CD4-positive, alpha-beta T cell treated with Interleukin-4 for 1 hour (primary cell): ENCODE measurements around the gene ZBTB46.
A peak's percentile ranks its signal among the peaks of the same experiment; 100 is the strongest.

Experiments
- DNase-seq, 2 donors: peaks; one replicate each; pipeline ENCODE4 v3.0.0-alpha.2; 2020 to 2022

Gene ZBTB46

GRCh38 chr20:63702036-63702665 is 128.9 kb downstream of the ZBTB46 start:
- no peak for DNase-seq

DNA sequence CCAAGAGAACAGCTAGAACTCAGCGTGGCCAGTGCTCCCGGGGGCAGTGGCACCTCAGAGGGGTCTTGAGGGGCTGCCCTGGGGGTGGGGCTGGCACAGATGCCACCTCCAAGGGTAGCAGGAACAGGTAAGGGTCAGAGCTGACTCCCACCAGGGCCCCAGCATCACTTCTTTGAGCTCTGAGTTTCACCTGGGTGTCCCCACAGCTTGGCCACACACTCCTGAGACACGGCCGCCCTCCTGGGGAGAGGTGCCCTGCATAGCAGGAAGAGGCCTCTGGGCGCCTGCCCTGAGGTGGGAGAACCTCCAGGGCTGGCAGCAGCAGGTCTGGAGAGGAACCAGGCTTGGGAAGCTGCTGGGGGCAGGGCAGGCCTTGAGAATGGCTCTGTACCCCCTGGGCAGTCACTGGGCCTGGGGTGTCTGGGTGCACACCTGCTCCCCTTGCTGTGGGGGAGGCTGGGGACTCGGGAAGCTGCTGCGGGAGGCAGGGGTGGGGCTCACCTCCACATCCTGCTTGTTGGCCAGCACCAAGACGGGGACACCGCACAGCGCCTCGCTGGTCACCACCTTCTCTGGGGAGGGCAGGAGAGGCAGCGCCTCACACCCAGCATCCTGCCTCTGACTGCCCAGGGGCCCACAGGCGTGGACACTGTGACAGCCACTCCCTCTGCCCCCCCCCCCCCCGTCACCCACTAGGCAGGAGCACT is 129.6 kb downstream of the ZBTB46 start:
- no peak for DNase-seq

DNA sequence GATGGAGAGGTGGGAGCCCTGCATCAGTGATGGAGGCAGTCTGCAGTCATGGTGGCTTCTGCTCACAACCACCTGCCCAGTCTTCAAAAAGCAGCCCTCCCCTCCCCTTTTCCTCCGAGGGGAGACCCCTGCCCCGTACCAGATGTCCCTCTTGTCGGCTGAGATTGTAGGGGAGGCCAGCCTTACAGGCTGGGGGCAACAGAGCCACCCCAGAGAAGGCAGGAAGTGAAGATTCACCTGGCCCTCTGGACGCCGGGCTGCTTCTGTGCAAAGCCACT is 130.1 kb downstream of the ZBTB46 start:
- no peak for DNase-seq

GRCh38 chr20:63700199-63701050 is 130.6 kb downstream of the ZBTB46 start:
- no peak for DNase-seq

GRCh38 chr20:63699466-63700198 is 131.4 kb downstream of the ZBTB46 start:
- DNase-seq, result no peak

DNA sequence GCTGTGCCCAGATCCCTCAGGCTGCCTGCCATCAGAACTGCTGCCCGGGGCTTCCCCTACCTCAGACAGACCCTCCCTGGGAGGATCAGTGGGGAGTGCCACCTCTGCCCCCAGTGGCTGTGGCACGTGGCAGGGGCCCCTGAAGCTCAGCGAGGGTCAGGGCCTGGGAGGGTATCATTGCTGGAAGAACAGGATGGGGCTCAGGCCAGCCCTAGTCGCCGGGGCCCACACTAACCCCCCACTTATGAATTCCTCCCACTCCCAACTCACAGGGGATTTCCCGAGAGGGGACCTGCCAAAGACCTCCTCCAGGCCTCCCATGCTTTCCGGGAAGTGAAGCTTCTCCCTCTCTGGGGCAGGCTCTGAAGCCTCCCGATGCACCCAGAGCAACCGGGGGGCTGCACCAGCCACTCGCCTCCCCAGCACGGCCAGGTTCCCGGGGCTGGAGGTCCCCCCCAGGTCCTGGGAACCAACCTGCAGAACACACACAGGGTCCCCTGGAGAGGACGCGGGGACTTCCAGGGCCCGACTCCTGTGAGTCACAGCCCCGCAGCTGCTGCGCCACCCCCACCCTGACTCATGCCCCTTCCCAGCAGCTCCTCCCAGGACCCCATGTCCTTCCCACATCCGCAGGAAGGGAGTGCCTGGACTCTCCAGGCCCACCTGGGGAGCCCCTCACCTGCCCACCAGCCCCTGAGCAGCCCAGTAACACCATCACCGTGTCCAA is 132.2 kb downstream of the ZBTB46 start:
- no peak for DNase-seq

- no peak for DNase-seq
Measured at GRCh38 chr20:63697868-63698545, 133.1 kb downstream of the ZBTB46 start.

- DNase-seq, result no peak
Measured at GRCh38 chr20:63697357-63697867, 133.7 kb downstream of the ZBTB46 start.

DNA sequence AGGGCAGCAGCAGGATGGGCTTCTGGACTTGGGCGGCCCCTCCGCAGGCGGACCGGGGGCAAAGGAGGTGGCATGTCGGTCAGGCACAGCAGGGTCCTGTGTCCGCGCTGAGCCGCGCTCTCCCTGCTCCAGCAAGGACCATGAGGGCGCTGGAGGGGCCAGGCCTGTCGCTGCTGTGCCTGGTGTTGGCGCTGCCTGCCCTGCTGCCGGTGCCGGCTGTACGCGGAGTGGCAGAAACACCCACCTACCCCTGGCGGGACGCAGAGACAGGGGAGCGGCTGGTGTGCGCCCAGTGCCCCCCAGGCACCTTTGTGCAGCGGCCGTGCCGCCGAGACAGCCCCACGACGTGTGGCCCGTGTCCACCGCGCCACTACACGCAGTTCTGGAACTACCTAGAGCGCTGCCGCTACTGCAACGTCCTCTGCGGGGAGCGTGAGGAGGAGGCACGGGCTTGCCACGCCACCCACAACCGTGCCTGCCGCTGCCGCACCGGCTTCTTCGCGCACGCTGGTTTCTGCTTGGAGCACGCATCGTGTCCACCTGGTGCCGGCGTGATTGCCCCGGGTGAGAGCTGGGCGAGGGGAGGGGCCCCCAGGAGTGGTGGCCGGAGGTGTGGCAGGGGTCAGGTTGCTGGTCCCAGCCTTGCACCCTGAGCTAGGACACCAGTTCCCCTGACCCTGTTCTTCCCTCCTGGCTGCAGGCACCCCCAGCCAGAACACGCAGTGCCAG is 134.3 kb downstream of the ZBTB46 start, which contains the start of gene TNFRSF6B:
Gene TNFRSF6B (plus strand): TSS at position 25 of the 729 bp plus-strand sequence. CDS start 116 bp downstream, at position 141.
- no peak for DNase-seq

DNA sequence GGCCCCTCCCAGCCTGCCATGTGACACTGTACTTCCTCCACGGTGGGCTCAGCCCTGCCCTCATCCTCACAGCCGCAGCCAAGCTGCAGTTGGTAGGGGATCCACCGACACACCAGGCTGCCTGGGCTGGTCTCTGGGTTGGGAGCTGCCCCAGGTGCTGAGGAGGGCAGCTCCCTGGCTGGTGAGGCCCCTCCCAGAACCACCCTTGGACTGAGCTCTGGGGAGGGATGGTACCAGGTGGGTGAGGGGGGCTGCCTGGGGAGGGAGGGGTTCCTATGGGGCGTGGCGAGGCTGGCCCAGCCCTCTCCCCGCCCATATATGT is 134.8 kb downstream of the ZBTB46 start:
- DNase-seq, result peak; percentile 35 to 53

DNA sequence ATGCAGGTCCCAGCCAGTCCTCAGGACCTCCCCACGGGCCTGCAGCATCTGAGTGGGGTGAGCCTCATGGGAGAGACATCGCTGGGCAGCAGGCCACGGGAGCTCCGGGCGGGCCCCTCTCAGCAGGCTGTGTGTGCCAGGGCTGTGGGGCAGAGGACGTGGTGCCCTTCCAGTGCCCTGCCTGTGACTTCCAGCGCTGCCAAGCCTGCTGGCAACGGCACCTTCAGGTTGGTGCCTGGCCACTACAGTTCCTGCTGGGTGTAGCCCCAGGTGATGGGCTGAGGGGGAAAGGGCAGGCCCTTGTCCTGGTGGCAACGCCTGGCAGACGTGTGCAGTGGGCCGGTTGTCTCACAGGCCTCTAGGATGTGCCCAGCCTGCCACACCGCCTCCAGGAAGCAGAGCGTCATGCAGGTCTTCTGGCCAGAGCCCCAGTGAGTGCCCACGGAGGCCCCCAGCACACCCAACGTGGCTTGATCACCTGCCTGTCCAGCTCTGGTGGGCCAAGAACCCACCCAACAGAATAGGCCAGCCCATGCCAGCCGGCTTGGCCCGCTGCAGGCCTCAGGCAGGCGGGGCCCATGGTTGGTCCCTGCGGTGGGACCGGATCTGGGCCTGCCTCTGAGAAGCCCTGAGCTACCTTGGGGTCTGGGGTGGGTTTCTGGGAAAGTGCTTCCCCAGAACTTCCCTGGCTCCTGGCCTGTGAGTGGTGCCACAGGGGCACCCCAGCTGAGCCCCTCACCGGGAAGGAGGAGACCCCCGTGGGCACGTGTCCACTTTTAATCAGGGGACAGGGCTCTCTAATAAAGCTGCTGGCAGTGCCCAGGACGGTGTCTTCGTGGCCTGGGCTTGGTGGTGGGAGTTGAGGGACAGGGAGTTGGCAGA is 135.4 kb downstream of the ZBTB46 start:
- no peak for DNase-seq

DNA sequence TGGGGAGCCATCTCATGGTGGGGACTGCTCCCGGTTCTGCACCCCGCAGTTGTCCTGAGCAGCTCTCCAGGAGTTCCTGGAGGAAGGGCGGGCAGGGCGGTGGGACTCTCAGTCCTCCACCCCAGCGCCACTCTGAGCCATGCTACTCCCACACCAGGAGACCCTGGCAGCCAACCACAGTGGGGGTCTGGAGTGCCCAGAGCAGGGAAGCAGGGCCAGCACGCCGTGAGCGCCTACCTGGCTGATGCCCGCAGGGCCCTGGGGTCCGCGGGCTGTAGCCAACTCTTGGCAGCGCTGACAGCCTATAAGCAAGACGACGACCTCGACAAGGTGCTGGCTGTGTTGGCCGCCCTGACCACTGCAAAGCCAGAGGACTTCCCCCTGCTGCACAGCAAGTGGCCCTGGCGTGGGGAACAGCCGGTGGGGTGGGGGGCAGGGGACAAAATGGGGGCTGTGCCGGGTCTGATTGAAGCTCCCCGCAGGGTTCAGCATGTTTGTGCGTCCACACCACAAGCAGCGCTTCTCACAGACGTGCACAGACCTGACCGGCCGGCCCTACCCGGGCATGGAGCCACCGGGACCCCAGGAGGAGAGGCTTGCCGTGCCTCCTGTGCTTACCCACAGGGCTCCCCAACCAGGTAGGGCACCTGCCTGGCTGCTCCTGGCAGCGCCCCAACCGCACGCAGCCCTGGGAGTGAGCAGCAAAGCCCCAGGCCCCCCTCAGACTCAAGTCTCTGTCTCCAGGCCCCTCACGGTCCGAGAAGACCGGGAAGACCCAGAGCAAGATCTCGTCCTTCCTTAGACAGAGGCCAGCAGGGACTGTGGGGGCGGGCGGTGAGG is 136.3 kb downstream of the ZBTB46 start:
- DNase-seq, result no peak

- no peak for DNase-seq
Measured at GRCh38 chr20:63693733-63694583, 137.1 kb downstream of the ZBTB46 start.
